Dendritic cell treated with granulocyte-macrophage colony-stimulating factor and Interleukin-4, amounts not matched to agents 40 ng/mL and 50 ng/mL, for 4 days (primary cell): ENCODE measurements around the gene RASGRF2.

Experiments
- H3K27ac Mint-ChIP-seq: one replicate; pipeline ENCODE4 v1.8.0; 2022; ENCODE audit warnings: mild to moderate bottlenecking, mixed read lengths
- H3K27me3 Mint-ChIP-seq: one replicate; pipeline ENCODE4 v1.8.0; 2022; ENCODE audit warnings: mild to moderate bottlenecking, mixed read lengths
- H3K36me3 Mint-ChIP-seq: one replicate; pipeline ENCODE4 v1.8.0; 2022; ENCODE audit warnings: low read depth, mixed read lengths
- H3K4me1 Mint-ChIP-seq: one replicate; pipeline ENCODE4 v1.8.0; 2022; ENCODE audit warnings: low read depth, mixed read lengths
- H3K4me3 Mint-ChIP-seq: one replicate; pipeline ENCODE4 v1.8.0; 2022; ENCODE audit warnings: mild to moderate bottlenecking, moderate library complexity, mixed read lengths
- H3K9me3 Mint-ChIP-seq: one replicate; pipeline ENCODE4 v1.8.0; 2022; ENCODE audit warnings: mixed read lengths
- intact Hi-C: fragments of 100-400 bp; cut with micrococcal nuclease; formaldehyde crosslinking; loops from one replicate; pipeline ENCODE4 v1.15.0; 2022

RASGRF2 gene, protein sequence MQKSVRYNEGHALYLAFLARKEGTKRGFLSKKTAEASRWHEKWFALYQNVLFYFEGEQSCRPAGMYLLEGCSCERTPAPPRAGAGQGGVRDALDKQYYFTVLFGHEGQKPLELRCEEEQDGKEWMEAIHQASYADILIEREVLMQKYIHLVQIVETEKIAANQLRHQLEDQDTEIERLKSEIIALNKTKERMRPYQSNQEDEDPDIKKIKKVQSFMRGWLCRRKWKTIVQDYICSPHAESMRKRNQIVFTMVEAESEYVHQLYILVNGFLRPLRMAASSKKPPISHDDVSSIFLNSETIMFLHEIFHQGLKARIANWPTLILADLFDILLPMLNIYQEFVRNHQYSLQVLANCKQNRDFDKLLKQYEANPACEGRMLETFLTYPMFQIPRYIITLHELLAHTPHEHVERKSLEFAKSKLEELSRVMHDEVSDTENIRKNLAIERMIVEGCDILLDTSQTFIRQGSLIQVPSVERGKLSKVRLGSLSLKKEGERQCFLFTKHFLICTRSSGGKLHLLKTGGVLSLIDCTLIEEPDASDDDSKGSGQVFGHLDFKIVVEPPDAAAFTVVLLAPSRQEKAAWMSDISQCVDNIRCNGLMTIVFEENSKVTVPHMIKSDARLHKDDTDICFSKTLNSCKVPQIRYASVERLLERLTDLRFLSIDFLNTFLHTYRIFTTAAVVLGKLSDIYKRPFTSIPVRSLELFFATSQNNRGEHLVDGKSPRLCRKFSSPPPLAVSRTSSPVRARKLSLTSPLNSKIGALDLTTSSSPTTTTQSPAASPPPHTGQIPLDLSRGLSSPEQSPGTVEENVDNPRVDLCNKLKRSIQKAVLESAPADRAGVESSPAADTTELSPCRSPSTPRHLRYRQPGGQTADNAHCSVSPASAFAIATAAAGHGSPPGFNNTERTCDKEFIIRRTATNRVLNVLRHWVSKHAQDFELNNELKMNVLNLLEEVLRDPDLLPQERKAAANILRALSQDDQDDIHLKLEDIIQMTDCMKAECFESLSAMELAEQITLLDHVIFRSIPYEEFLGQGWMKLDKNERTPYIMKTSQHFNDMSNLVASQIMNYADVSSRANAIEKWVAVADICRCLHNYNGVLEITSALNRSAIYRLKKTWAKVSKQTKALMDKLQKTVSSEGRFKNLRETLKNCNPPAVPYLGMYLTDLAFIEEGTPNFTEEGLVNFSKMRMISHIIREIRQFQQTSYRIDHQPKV (N-terminal part only)

GRCh38 chr5:80959768-80960442 lies at the start of gene RASGRF2:
RASGRF2 (plus strand) TSS chr5:80960363; CDS start chr5:80960739, 376 bp downstream.
- H3K4me1 Mint-ChIP-seq = peaks cover 14% of the 10 kb centered on the region

DNA sequence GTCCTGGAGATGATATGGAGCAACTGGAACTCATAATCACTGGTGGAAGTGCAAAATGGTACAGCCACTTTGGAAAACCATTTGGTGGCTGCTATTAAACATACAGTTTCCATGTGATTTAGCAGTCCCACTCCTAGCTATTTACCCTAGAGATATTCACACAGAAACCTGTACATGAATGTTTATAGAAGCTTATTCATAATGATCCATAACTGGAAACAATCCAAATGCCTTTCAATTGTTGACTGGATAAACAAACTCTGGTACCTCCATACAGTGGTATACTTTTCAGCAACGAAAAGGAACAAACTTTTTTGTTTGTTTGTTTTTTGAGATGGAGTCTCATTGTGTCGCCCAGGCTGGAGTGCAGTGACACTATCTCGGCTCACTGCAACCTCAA lies 47.7 kb upstream of the RASGRF2 start:
- no peak overlapping the region for H3K27ac Mint-ChIP-seq
- no peaks in the 10 kb centered on the region for H3K36me3 Mint-ChIP-seq
- peaks cover 9% of the 10 kb centered on the region for H3K9me3 Mint-ChIP-seq
- intact Hi-C loops = no loop called here
- H3K4me1 Mint-ChIP-seq = no peaks in the 10 kb centered on the region
- no peak overlapping the region for H3K4me3 Mint-ChIP-seq
- no peaks in the 10 kb centered on the region for H3K27me3 Mint-ChIP-seq

More at GRCh38 chr5:80959768-80960442, at the start of gene RASGRF2:
- peak within 1 kb of the TSS; percentile 21 for H3K4me3 Mint-ChIP-seq
- intact Hi-C loops = no loop called here
- H3K27ac Mint-ChIP-seq = no peak within 1 kb of the TSS
- H3K9me3 Mint-ChIP-seq = no peaks in the 10 kb centered on the region
- H3K27me3 Mint-ChIP-seq = peaks cover 65% of the 10 kb centered on the region
- H3K36me3 Mint-ChIP-seq = no peaks in the 10 kb centered on the region

DNA sequence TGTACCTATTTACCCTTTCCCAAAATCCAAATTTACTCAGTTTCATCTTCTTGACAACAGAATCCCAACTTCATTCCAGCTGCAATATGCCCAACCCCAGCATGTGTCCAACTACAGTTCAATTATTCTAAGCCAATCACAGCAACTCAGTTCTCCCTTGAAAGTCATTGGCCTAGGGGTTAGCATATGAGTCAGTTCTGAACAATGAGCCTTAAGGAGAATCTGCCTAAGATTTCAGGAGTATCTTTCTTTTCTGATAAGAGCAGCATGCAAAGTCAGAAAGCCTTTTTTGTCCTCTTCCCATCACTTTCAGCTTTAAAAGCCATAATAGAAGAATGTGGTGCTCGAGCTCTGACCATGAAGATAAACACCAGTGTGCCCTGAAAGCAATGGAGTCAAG lies 44.4 kb upstream of the RASGRF2 start:
- Mint-ChIP-seq H3K4me1 (no peaks in the 10 kb centered on the region), H3K36me3 (no peaks in the 10 kb centered on the region), H3K27me3 (no peaks in the 10 kb centered on the region), H3K4me3 (no peak overlapping the region), H3K9me3 (peaks cover 9% of the 10 kb centered on the region), H3K27ac (no peak overlapping the region)
- intact Hi-C loops = no loop called here

GRCh38 chr5:80916676-80917075 lies 43.5 kb upstream of the RASGRF2 start:
- H3K36me3 Mint-ChIP-seq = no peaks in the 10 kb centered on the region
- no peak overlapping the region for H3K27ac Mint-ChIP-seq
- no peaks in the 10 kb centered on the region for H3K4me1 Mint-ChIP-seq
- H3K27me3 Mint-ChIP-seq = no peaks in the 10 kb centered on the region
- intact Hi-C loops = no loop called here
- H3K4me3 Mint-ChIP-seq = no peak overlapping the region
- H3K9me3 Mint-ChIP-seq = peaks cover 9% of the 10 kb centered on the region

GRCh38 chr5:80917631-80918030 lies 42.5 kb upstream of the RASGRF2 start:
- intact Hi-C loops = no loop called here
- Mint-ChIP-seq H3K4me1 (no peaks in the 10 kb centered on the region), H3K9me3 (no peaks in the 10 kb centered on the region), H3K4me3 (no peak overlapping the region), H3K27ac (no peak overlapping the region), H3K36me3 (no peaks in the 10 kb centered on the region), H3K27me3 (no peaks in the 10 kb centered on the region)

GRCh38 chr5:80919678-80920196 lies 40.4 kb upstream of the RASGRF2 start:
- intact Hi-C loops = no loop called here
- no peak overlapping the region for H3K4me3 Mint-ChIP-seq

DNA sequence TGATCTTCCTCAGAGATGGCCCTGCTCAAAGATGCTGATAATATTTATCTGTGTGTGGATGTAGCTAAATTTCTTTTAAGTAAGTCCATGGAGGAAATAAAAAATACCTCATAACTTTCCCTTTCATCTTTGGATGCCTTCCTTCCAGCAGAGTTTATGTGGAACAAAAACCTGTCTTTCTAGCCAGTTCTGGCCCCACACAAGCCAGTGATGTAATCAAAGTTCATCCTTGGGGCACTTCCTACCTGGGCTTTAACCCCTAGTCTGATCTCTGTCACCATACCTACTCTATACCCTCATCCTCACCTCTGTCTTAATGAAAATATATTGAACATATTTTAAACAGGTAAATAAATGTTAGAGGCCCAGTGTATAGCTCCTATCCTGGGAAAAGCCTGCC lies 39.8 kb upstream of the RASGRF2 start:
- Mint-ChIP-seq H3K4me3 (no peak overlapping the region), H3K27ac (no peak overlapping the region), H3K36me3 (no peaks in the 10 kb centered on the region), H3K4me1 (no peaks in the 10 kb centered on the region), H3K9me3 (no peaks in the 10 kb centered on the region), H3K27me3 (no peaks in the 10 kb centered on the region)
- intact Hi-C loops = no loop called here

More at GRCh38 chr5:80919678-80920196, 40.4 kb upstream of the RASGRF2 start:
- H3K9me3 Mint-ChIP-seq = no peaks in the 10 kb centered on the region
- H3K27ac Mint-ChIP-seq = no peak overlapping the region
- H3K36me3 Mint-ChIP-seq = no peaks in the 10 kb centered on the region
- no peaks in the 10 kb centered on the region for H3K4me1 Mint-ChIP-seq
- no peaks in the 10 kb centered on the region for H3K27me3 Mint-ChIP-seq

GRCh38 chr5:80921026-80921425 lies 39.1 kb upstream of the RASGRF2 start:
- Mint-ChIP-seq H3K9me3 (no peaks in the 10 kb centered on the region), H3K4me1 (peaks cover 4% of the 10 kb centered on the region), H3K27me3 (no peaks in the 10 kb centered on the region), H3K27ac (no peak overlapping the region), H3K4me3 (no peak overlapping the region), H3K36me3 (no peaks in the 10 kb centered on the region)
- intact Hi-C loops = no loop called here

DNA sequence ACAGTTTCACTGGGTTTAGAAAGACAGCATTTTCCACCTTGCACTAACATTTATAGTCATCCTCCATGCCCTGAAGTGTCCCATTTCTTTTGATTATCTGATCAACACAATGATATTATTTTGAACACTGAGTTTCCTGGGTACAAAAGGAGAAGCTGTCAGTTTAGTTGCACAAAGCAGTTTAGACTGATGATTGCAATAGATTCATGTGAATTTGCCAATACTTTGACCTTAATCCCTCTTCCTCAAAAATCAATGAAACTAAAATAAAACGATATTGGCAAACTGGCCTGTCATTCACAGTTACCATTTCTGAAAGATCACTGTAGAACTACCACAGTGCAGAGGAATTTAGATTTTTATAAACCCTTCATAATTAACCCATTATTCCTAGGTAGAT lies 34.2 kb upstream of the RASGRF2 start:
- H3K27me3 Mint-ChIP-seq = no peaks in the 10 kb centered on the region
- peaks cover 18% of the 10 kb centered on the region for H3K4me1 Mint-ChIP-seq
- H3K36me3 Mint-ChIP-seq = no peaks in the 10 kb centered on the region
- H3K4me3 Mint-ChIP-seq = no peak overlapping the region
- intact Hi-C loops = no loop called here
- no peak overlapping the region for H3K27ac Mint-ChIP-seq
- H3K9me3 Mint-ChIP-seq = no peaks in the 10 kb centered on the region

DNA sequence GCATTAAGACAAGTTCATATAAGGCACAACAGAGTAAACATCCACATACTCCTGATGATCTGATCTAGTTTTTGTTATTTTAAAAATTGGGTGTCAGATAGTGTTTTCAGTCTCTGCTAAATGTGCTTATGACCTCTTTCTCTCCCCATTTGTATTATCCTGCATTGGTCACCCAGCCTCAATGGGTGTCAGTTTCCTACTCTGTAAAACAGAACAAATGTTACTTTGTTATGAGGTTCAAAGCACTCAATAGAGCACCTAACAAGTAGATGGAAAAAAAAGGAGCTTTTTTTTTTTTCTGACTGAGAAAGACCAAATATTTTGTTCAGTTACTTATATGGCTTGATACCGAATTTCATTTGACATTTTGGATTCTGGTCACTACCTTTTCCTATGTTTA lies 33.6 kb upstream of the RASGRF2 start:
- H3K27me3 Mint-ChIP-seq = no peaks in the 10 kb centered on the region
- H3K4me3 Mint-ChIP-seq = no peak overlapping the region
- peaks cover 18% of the 10 kb centered on the region for H3K4me1 Mint-ChIP-seq
- H3K27ac Mint-ChIP-seq = no peak overlapping the region
- H3K9me3 Mint-ChIP-seq = no peaks in the 10 kb centered on the region
- intact Hi-C loops = no loop called here
- H3K36me3 Mint-ChIP-seq = no peaks in the 10 kb centered on the region

DNA sequence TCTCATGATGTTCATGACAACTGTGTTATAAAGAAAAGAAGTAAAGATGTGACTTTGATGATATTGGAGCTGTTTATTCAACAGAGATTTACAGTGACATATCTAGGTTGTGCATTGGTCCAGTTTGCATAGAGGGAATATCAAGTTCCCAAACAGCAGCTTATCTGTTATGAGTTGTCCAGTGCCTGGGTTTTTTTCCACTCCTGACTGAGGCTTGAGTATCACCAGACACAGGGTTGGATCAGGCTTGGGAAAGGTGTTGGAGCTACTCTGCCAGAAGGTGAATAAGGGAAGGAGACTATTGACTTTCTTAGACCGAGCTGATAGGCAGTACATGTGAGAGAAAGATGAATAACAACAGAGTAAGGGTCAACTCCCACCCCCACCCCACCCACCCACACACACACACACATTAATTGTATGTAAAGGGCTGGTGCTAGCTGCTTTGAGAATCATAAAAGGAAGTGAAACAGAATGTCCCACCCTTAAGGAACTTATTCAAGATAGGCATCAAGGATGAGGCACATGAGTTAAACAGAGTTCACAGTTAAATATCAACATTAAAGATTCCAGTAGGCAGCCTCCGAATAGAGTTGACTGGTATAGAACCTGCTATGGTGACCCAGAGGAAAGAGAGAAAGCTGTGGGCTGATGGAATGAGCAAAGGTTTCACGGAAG lies 33.0 kb upstream of the RASGRF2 start:
- Mint-ChIP-seq H3K4me1 (peaks cover 18% of the 10 kb centered on the region), H3K4me3 (no peak overlapping the region), H3K36me3 (no peaks in the 10 kb centered on the region), H3K9me3 (no peaks in the 10 kb centered on the region), H3K27me3 (no peaks in the 10 kb centered on the region), H3K27ac (no peak overlapping the region)
- intact Hi-C loops = no loop called here

DNA sequence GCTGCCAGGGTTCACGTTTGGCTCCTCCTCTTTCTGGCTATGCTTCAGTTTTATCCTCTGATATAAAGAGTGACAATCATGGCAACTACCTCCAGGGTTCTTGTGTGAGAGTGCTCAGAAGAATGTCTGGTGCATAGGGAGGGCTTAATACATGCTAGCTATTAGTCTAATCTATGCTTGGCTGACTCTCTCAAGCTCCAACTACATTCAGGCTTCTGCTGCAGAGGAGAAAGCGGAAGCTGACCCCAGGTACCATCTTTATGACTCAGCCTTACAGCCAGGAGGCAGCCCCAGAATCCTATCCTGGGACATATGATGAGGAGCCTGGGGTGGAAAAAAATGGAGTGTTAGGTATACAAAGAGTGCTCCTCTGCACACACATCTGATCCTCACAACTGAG lies 32.1 kb upstream of the RASGRF2 start:
- intact Hi-C loops = no loop called here
- no peaks in the 10 kb centered on the region for H3K27me3 Mint-ChIP-seq
- peaks cover 18% of the 10 kb centered on the region for H3K4me1 Mint-ChIP-seq
- H3K27ac Mint-ChIP-seq = no peak overlapping the region
- H3K9me3 Mint-ChIP-seq = no peaks in the 10 kb centered on the region
- H3K36me3 Mint-ChIP-seq = no peaks in the 10 kb centered on the region
- H3K4me3 Mint-ChIP-seq = no peak overlapping the region

GRCh38 chr5:80930940-80931339 lies 29.2 kb upstream of the RASGRF2 start:
- Mint-ChIP-seq H3K27ac (no peak overlapping the region), H3K36me3 (no peaks in the 10 kb centered on the region), H3K27me3 (no peaks in the 10 kb centered on the region), H3K4me1 (peaks cover 14% of the 10 kb centered on the region), H3K9me3 (no peaks in the 10 kb centered on the region), H3K4me3 (no peak overlapping the region)
- intact Hi-C loops = no loop called here
